GM23338 (cell line): ENCODE measurements around the gene ING5. TPM values are rescaled to one million over a fixed set of nuclear protein-coding genes. Genes with fewer than 3 reads are reported as not detected.

Experiments
- ATAC-seq: fragments of 200-7000 bp; cut with Tn5 transposase; 3 replicates; pipeline ENCODE4 v1.9.1; 2020
- DNase-seq: peaks from one replicate; pipeline ENCODE4 v3.0.0-alpha.2; 2015; ENCODE audit warnings: low spot score
- H2AFZ ChIP-seq: fragments of 200-600 bp; sonication (generic); 2 replicates; pipeline ENCODE4 v1.8.0; 2016; ENCODE audit warnings: antibody characterized with exemption, mild to moderate bottlenecking, moderate library complexity
- H3F3A ChIP-seq: fragments of 200-600 bp; sonication (generic); replicated peaks from 2 replicates; pipeline ENCODE4 v1.8.0; 2017; ENCODE audit warnings: antibody characterized with exemption, mixed run types, low read depth
- H3K27ac ChIP-seq: fragments of 200-600 bp; sonication (generic); 2 replicates; pipeline ENCODE4 v1.6.1; 2016; ENCODE audit warnings: low read depth
- H3K27me3 ChIP-seq: fragments of 200-600 bp; sonication (generic); 2 replicates; pipeline ENCODE4 v1.8.0; 2016; ENCODE audit warnings: mild to moderate bottlenecking, mixed run types, moderate library complexity; ENCODE audit not compliant: insufficient read depth
- H3K36me3 ChIP-seq: fragments of 200-600 bp; sonication (generic); 2 replicates; pipeline ENCODE4 v1.8.0; 2016; ENCODE audit warnings: mild to moderate bottlenecking; ENCODE audit not compliant: insufficient read depth
- H3K4me1 ChIP-seq: fragments of 200-600 bp; sonication (generic); 2 replicates; pipeline ENCODE4 v1.8.0; 2016; ENCODE audit warnings: mild to moderate bottlenecking, moderate library complexity; ENCODE audit not compliant: insufficient read depth
- H3K4me2 ChIP-seq: fragments of 200-600 bp; sonication (generic); 2 replicates; pipeline ENCODE4 v1.7.1; 2017; ENCODE audit warnings: mixed run types
- H3K4me3 ChIP-seq: fragments of 200-600 bp; sonication (generic); 2 replicates; pipeline ENCODE4 v1.6.1; 2016; ENCODE audit warnings: mixed run types
- H3K79me2 ChIP-seq: fragments of 200-600 bp; sonication (generic); replicated peaks from 2 replicates; pipeline ENCODE4 v1.8.0; 2017; ENCODE audit warnings: mild to moderate bottlenecking; ENCODE audit not compliant: insufficient read depth
- H3K9me2 ChIP-seq: fragments of 200-600 bp; sonication (generic); 2 replicates; pipeline ENCODE4 v1.8.0; 2017; ENCODE audit not compliant: insufficient read depth
- H4K20me1 ChIP-seq: fragments of 200-600 bp; sonication (generic); replicated peaks from 2 replicates; pipeline ENCODE4 v1.8.0; 2017; ENCODE audit warnings: mild to moderate bottlenecking; ENCODE audit not compliant: insufficient read depth
- H3K27ac Mint-ChIP-seq: 2 replicates; pipeline ENCODE4 v1.8.0; 2020; ENCODE audit warnings: inconsistent platforms, mild to moderate bottlenecking, moderate library complexity, mixed read lengths
- H3K27me3 Mint-ChIP-seq: 3 replicates; pipeline ENCODE4 v1.8.0; 2022; ENCODE audit warnings: low read depth, mild to moderate bottlenecking, moderate library complexity, mixed read lengths, inconsistent platforms; ENCODE audit not compliant: insufficient read depth, poor library complexity
- H3K36me3 Mint-ChIP-seq: 3 replicates; pipeline ENCODE4 v1.8.0; 2021; ENCODE audit warnings: low read depth, mild to moderate bottlenecking, inconsistent platforms, moderate library complexity, mixed read lengths
- H3K4me1 Mint-ChIP-seq: 3 replicates; pipeline ENCODE4 v1.8.0; 2020; ENCODE audit warnings: mild to moderate bottlenecking, inconsistent platforms, mixed read lengths
- H3K4me3 Mint-ChIP-seq: 3 replicates; pipeline ENCODE4 v1.8.0; 2021; ENCODE audit warnings: moderate library complexity, mild to moderate bottlenecking, inconsistent platforms, mixed read lengths
- H3K9me3 Mint-ChIP-seq: 3 replicates; pipeline ENCODE4 v1.8.0; 2020; ENCODE audit warnings: moderate library complexity, mild to moderate bottlenecking, inconsistent platforms, mixed read lengths
- CREB1 ChIP-seq: fragments of 250-450 bp; sonication (Bioruptor Pico); IDR thresholded peaks from 2 replicates; pipeline ENCODE4 v1.5.0; 2020; ENCODE audit warnings: low read depth, mild to moderate bottlenecking, moderate library complexity
- ETS1 ChIP-seq: IDR thresholded peaks from 2 replicates; pipeline ENCODE4 v1.6.1; 2016; ENCODE audit warnings: antibody characterized with exemption
- EZH2 ChIP-seq: fragments of 200-600 bp; sonication (generic); IDR thresholded peaks from one replicate; pipeline ENCODE4 v1.8.0; 2017; ENCODE audit warnings: antibody characterized with exemption, mild to moderate bottlenecking, low read depth; ENCODE audit not compliant: unreplicated experiment
- EZH2phosphoT487 ChIP-seq: fragments of 200-600 bp; sonication (generic); IDR thresholded peaks from one replicate; pipeline ENCODE4 v1.8.1; 2018; ENCODE audit warnings: antibody characterized with exemption; ENCODE audit not compliant: unreplicated experiment
- JUNB ChIP-seq: IDR thresholded peaks from one replicate; pipeline ENCODE4 v1.6.1; 2016; ENCODE audit warnings: antibody characterized with exemption; ENCODE audit not compliant: unreplicated experiment
- POLR2AphosphoS5 ChIP-seq: IDR thresholded peaks from 2 replicates; pipeline ENCODE4 v1.6.1; 2016; ENCODE audit warnings: antibody characterized with exemption, low read depth
- STAT1 ChIP-seq: IDR thresholded peaks from one replicate; pipeline ENCODE4 v1.6.1; 2016; ENCODE audit warnings: antibody characterized with exemption; ENCODE audit not compliant: unreplicated experiment
- ZNF114 ChIP-seq: fragments of 250-450 bp; sonication (Bioruptor Pico); IDR thresholded peaks from 2 replicates; pipeline ENCODE4 v1.5.0; 2020; ENCODE audit warnings: mild to moderate bottlenecking, moderate library complexity
- polyA plus RNA-seq: library from polyadenylated mRNA; unstranded; fragments of >200 nt; fragmentation: Nextera tagmentation; extraction: Ambion mirVana; gene quantifications from 2 replicates; pipeline ENCODE4 v1.2.1, GENCODE V29; 2016
- total RNA-seq: library from RNA; depleted of rRNA; stranded (reverse); fragments of >200 nt; shearing (Covaris generic); gene quantifications from 2 replicates; pipeline ENCODE4 v1.2.3, GENCODE V29; 2014
- TF ChIP-seq, protein P1 (sequence below), 2 experiments: fragments of 200-600 bp in 1 of 2; sonication (generic) in 1 of 2; conservative IDR thresholded peaks; 2 replicates each; pipeline versions ENCODE4 v1.5.1 to v1.6.1; 2016 to 2017; ENCODE audit warnings: antibody characterized with exemption in 2 of 2, low read depth in 2 of 2, mild to moderate bottlenecking in 2 of 2, moderate library complexity in 1 of 2
- TF ChIP-seq, protein P2 (sequence below): IDR thresholded peaks from one replicate; pipeline ENCODE4 v1.6.1; 2018; ENCODE audit warnings: antibody characterized with exemption; ENCODE audit not compliant: unreplicated experiment

Gene ING5
- total and polyA plus RNA-seq, 2 experiments from 2014 or later = 25.7 to 42.5 TPM

DNA sequence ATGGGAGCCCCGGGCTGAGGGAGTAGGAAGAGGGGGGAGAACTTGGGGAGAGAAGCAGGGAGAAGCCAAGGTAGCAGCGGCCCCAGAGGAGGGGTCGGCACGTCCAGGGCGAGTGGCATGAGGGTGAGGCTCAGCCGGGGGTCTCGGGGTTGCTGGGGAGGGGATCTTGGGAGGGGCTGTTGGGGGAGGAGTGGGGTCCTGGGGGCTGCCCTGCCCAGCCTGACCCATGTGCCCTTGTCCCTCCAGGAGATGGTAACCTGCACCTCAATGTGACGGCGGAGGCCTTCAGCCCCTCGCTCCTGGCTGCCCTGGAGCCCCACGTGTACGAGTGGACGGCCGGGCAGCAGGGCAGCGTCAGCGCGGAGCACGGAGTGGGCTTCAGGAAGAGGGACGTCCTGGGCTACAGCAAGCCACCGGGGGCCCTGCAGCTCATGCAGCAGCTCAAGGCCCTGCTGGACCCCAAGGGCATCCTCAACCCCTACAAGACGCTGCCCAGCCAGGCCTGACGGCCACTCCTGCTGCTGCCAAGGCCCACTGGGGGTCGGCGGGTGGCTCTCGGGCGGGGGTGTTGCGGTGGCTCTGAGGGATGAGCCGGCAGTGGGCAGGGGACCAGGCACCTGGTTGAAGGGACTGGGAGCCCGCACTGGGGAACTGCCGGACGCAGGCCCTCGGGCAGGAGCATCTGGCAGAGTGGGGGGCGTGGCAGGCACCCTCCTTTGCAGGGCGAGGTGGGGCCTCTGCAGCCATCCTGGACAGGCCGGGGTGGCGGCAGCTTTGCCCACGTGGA, 65.8 kb downstream of the ING5 start (continued):
- TF ChIP-seq STAT1 (no peak), ZNF114 (CRISPR knock-in tag) (no peak), CREB1 (CRISPR knock-in tag) (no peak), EZH2 (no peak), EZH2phosphoT487 (no peak), ETS1 (no peak), POLR2AphosphoS5 (no peak)
- TF ChIP-seq, protein P1, sequence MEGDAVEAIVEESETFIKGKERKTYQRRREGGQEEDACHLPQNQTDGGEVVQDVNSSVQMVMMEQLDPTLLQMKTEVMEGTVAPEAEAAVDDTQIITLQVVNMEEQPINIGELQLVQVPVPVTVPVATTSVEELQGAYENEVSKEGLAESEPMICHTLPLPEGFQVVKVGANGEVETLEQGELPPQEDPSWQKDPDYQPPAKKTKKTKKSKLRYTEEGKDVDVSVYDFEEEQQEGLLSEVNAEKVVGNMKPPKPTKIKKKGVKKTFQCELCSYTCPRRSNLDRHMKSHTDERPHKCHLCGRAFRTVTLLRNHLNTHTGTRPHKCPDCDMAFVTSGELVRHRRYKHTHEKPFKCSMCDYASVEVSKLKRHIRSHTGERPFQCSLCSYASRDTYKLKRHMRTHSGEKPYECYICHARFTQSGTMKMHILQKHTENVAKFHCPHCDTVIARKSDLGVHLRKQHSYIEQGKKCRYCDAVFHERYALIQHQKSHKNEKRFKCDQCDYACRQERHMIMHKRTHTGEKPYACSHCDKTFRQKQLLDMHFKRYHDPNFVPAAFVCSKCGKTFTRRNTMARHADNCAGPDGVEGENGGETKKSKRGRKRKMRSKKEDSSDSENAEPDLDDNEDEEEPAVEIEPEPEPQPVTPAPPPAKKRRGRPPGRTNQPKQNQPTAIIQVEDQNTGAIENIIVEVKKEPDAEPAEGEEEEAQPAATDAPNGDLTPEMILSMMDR (conservative IDR thresholded peaks at IDR 0.05; ENCODE audit: low read depth in 2 of 2) = no peak

- H3K4me3 ChIP-seq = no peak overlapping the region
- no peaks in the 10 kb centered on the region for H3K9me2 ChIP-seq
- Mint-ChIP-seq H3K9me3 (no peaks in the 10 kb centered on the region; the same call in 2 of the 3 replicates), H3K4me3 (no peak overlapping the region), H3K36me3 (no peaks in the 10 kb centered on the region), H3K27ac (no peak overlapping the region), H3K4me1 (peaks cover 17% of the 10 kb centered on the region), H3K27me3 (peaks cover 6% of the 10 kb centered on the region)
- H3K27me3 ChIP-seq = no peaks in the 10 kb centered on the region
- H3K79me2 ChIP-seq = no peaks in the 10 kb centered on the region
- H3F3A ChIP-seq = no peaks in the 10 kb centered on the region
- H2AFZ ChIP-seq = no peak overlapping the region
- no peak for ATAC-seq
- H3K36me3 ChIP-seq = no peaks in the 10 kb centered on the region
- DNase-seq = no peak
- no peak overlapping the region for H3K4me2 ChIP-seq
- TF ChIP-seq JUNB (no peak), ZNF114 (CRISPR knock-in tag) (no peak)
- H3K27ac ChIP-seq = no peak overlapping the region
- no peaks in the 10 kb centered on the region for H3K4me1 ChIP-seq
- H4K20me1 ChIP-seq = no peaks in the 10 kb centered on the region
These were observed 66.4 kb downstream of the ING5 start for GRCh38 chr2:241768251-241768711.

- Mint-ChIP-seq H3K4me1 (peaks cover 17% of the 10 kb centered on the region), H3K27me3 (peaks cover 6% of the 10 kb centered on the region), H3K4me3 (no peak overlapping the region), H3K36me3 (no peaks in the 10 kb centered on the region), H3K27ac (no peak overlapping the region), H3K9me3 (no peaks in the 10 kb centered on the region; the same call in 2 of the 3 replicates)
- Histone ChIP-seq H3K79me2 (no peaks in the 10 kb centered on the region), H3K4me2 (no peak overlapping the region), H3K4me1 (no peaks in the 10 kb centered on the region), H3F3A (no peaks in the 10 kb centered on the region), H4K20me1 (no peaks in the 10 kb centered on the region), H2AFZ (no peak overlapping the region), H3K36me3 (no peaks in the 10 kb centered on the region), H3K27ac (no peak overlapping the region), H3K9me2 (no peaks in the 10 kb centered on the region), H3K4me3 (no peak overlapping the region), H3K27me3 (no peaks in the 10 kb centered on the region)
- DNase-seq = no peak
- ATAC-seq = no peak
- TF ChIP-seq ZNF114 (CRISPR knock-in tag) (no peak), STAT1 (no peak), CREB1 (CRISPR knock-in tag) (no peak), EZH2phosphoT487 (no peak), EZH2 (no peak), JUNB (no peak), ETS1 (no peak), POLR2AphosphoS5 (no peak)
- TF ChIP-seq, protein P2, sequence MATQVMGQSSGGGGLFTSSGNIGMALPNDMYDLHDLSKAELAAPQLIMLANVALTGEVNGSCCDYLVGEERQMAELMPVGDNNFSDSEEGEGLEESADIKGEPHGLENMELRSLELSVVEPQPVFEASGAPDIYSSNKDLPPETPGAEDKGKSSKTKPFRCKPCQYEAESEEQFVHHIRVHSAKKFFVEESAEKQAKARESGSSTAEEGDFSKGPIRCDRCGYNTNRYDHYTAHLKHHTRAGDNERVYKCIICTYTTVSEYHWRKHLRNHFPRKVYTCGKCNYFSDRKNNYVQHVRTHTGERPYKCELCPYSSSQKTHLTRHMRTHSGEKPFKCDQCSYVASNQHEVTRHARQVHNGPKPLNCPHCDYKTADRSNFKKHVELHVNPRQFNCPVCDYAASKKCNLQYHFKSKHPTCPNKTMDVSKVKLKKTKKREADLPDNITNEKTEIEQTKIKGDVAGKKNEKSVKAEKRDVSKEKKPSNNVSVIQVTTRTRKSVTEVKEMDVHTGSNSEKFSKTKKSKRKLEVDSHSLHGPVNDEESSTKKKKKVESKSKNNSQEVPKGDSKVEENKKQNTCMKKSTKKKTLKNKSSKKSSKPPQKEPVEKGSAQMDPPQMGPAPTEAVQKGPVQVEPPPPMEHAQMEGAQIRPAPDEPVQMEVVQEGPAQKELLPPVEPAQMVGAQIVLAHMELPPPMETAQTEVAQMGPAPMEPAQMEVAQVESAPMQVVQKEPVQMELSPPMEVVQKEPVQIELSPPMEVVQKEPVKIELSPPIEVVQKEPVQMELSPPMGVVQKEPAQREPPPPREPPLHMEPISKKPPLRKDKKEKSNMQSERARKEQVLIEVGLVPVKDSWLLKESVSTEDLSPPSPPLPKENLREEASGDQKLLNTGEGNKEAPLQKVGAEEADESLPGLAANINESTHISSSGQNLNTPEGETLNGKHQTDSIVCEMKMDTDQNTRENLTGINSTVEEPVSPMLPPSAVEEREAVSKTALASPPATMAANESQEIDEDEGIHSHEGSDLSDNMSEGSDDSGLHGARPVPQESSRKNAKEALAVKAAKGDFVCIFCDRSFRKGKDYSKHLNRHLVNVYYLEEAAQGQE = no peak
- TF ChIP-seq, protein P1 (conservative IDR thresholded peaks at IDR 0.05; ENCODE audit: low read depth in 2 of 2) = no peak
These were observed 67.0 kb downstream of the ING5 start for GRCh38 chr2:241768850-241769249.
